PC-3 (cell line): ENCODE data around the gene CIROP. TPM values are rescaled to one million over a fixed set of nuclear protein-coding genes. Genes with fewer than 3 reads are reported as not detected.

Source experiments
- ATAC-seq: fragments of 200-7000 bp; cut with Tn5 transposase; 2 replicates; pipeline ENCODE4 v1.9.1; 2020; ENCODE audit warnings: mild to moderate bottlenecking, moderate library complexity
- BruUV-seq: library from RNA; stranded (reverse); fragments of 400-500 nt; replicated peaks from 2 replicates; lab custom pipeline; 2021; lab: Mats Ljungman, UMichigan
- CTCF ChIA-PET: fragments of 300-600 bp; sonication (Branson Sonifier 250); formaldehyde crosslinking; loops from one replicate; lab custom pipeline; 2022; ENCODE audit warnings: antibody characterized with exemption; lab: Charles Lee
- POLR2A ChIA-PET: fragments of 300-600 bp; sonication (Branson Sonifier 250); formaldehyde crosslinking; loops from one replicate; lab custom pipeline; 2022; ENCODE audit warnings: antibody characterized with exemption; ENCODE audit not compliant: unreplicated experiment; lab: Charles Lee
- DNase-seq: peaks from one replicate; pipeline ENCODE4 v3.0.0-alpha.2; 2015
- H2AFZ ChIP-seq: fragments of 300-600 bp; sonication (generic); 2 replicates; pipeline ENCODE4 v1.6.0; 2016; ENCODE audit warnings: antibody characterized with exemption, low read length
- H3F3A ChIP-seq: fragments of 300-600 bp; sonication (generic); one replicate; pipeline ENCODE4 v1.6.0; 2017; ENCODE audit warnings: antibody characterized with exemption, low read length, control low read depth, mild to moderate bottlenecking; ENCODE audit not compliant: unreplicated experiment
- H3K27ac ChIP-seq: fragments of 300-600 bp; sonication (generic); 2 replicates; pipeline ENCODE4 v1.5.1; 2016; ENCODE audit warnings: mild to moderate bottlenecking, low read length
- H3K27me3 ChIP-seq: fragments of 300-600 bp; sonication (generic); 2 replicates; pipeline ENCODE4 v1.6.1; 2016; ENCODE audit warnings: low read length, mixed read lengths
- H3K36me3 ChIP-seq: fragments of 300-600 bp; sonication (generic); 2 replicates; pipeline ENCODE4 v1.6.1; 2016; ENCODE audit warnings: low read depth, mixed run types, low read length, mixed read lengths
- H3K4me1 ChIP-seq: fragments of 300-600 bp; sonication (generic); 2 replicates; pipeline ENCODE4 v1.5.1; 2016; ENCODE audit warnings: low read length; ENCODE audit not compliant: insufficient read depth
- H3K4me2 ChIP-seq: fragments of 300-600 bp; sonication (generic); 2 replicates; pipeline ENCODE4 v1.6.0; 2016; ENCODE audit warnings: low read length
- H3K4me3 ChIP-seq: fragments of 300-600 bp; sonication (generic); 2 replicates; pipeline ENCODE4 v1.5.1; 2016; ENCODE audit warnings: mild to moderate bottlenecking, low read length, mixed read lengths
- H3K79me2 ChIP-seq: fragments of 300-600 bp; sonication (generic); 2 replicates; pipeline ENCODE4 v1.6.1; 2017; ENCODE audit warnings: low read length, mixed read lengths
- H3K9ac ChIP-seq: fragments of 300-600 bp; sonication (generic); 2 replicates; pipeline ENCODE4 v1.6.0; 2016; ENCODE audit warnings: mild to moderate bottlenecking, low read length
- H3K9me2 ChIP-seq: fragments of 300-600 bp; sonication (generic); replicated peaks from 2 replicates; pipeline ENCODE4 v1.6.1; 2016; ENCODE audit warnings: mixed run types, low read length, mixed read lengths
- H3K9me3 ChIP-seq: fragments of 300-600 bp; sonication (generic); 2 replicates; pipeline ENCODE4 v1.6.1; 2016; ENCODE audit warnings: low read length, mixed read lengths
- H4K20me1 ChIP-seq: fragments of 300-600 bp; sonication (generic); 2 replicates; pipeline ENCODE4 v1.6.1; 2016; ENCODE audit warnings: low read length, mixed read lengths
- EZH2 ChIP-seq: fragments of 300-600 bp; sonication (generic); IDR thresholded peaks from one replicate; pipeline ENCODE4 v1.6.1; 2017; ENCODE audit warnings: antibody characterized with exemption, mild to moderate bottlenecking, low read length; ENCODE audit not compliant: unreplicated experiment
- EZH2phosphoT487 ChIP-seq: fragments of 300-600 bp; sonication (generic); IDR thresholded peaks from 2 replicates; pipeline ENCODE4 v1.6.1; 2018; ENCODE audit warnings: mild to moderate bottlenecking, antibody characterized with exemption, low read length, borderline replicate concordance
- intact Hi-C: fragments of 100-400 bp; cut with micrococcal nuclease; formaldehyde crosslinking; loops from 2 replicates; pipeline ENCODE4 v1.9.0; 2023
- total RNA-seq: library from RNA; depleted of rRNA; stranded (reverse); fragments of >200 nt; gene quantifications from 2 replicates; pipeline ENCODE4 v1.2.3, GENCODE V29; 2014
- TF ChIP-seq, protein P1 (sequence below): fragments of 300-600 bp; sonication (generic); conservative IDR thresholded peaks from 2 replicates; pipeline ENCODE4 v1.5.1; 2017; ENCODE audit warnings: antibody characterized with exemption, low read depth, mild to moderate bottlenecking, low read length

The CIROP gene
- total RNA-seq, 1 experiment from 2014 or later, result not detected

DNA sequence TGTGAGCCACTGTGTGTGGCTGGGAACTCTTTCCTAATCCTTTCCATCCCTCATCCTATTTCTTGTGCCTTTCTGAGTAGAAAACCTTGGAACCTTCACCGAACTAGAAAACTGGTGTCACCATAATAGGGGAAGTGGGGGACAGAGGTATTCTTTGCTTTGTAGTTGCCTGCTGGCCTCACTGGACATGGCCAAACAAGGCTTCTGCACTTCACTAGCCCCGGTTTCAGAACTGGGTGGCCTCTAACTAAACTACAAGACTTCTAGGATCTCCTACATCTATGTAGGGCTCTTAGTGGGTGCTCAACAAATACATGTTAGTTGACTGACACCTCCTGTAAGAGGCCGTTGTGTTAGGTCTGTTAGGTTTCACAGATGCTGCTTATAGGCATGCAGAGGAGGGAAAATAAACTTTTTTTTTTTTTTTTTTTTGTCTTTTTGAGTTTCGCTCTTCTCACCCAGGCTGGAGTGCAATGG, 597 bp upstream of the CIROP start:
- H3K4me3 ChIP-seq, result no peak overlapping the region
- no peaks in the 10 kb centered on the region for H3F3A ChIP-seq
- BruUV-seq, result no TSS peak
- no peaks in the 10 kb centered on the region for H3K36me3 ChIP-seq
- no peak overlapping the region for H2AFZ ChIP-seq
- no peak overlapping the region for H3K4me2 ChIP-seq
- no peaks in the 10 kb centered on the region for H3K79me2 ChIP-seq
- H3K9me3 ChIP-seq, result no peaks in the 10 kb centered on the region
- peaks cover 4% of the 10 kb centered on the region; the same call in 1 of the 2 replicates for H3K27me3 ChIP-seq
- ChIA-PET POLR2A (no interaction called here), CTCF (no interaction called here)
- H3K27ac ChIP-seq, result no peak overlapping the region
- intact Hi-C loops, result loop anchor here (5.0 kb wide), 1 partner anchor 118 kb away; no protein-coding TSS in a partner anchor
- no peaks in the 10 kb centered on the region for H3K9me2 ChIP-seq
- H4K20me1 ChIP-seq, result no peaks in the 10 kb centered on the region
- DNase-seq (no peak), ATAC-seq (no peak)
- no peak overlapping the region for H3K9ac ChIP-seq
- no peaks in the 10 kb centered on the region for H3K4me1 ChIP-seq
- TF ChIP-seq EZH2phosphoT487, result no peak
- TF ChIP-seq, protein P1, sequence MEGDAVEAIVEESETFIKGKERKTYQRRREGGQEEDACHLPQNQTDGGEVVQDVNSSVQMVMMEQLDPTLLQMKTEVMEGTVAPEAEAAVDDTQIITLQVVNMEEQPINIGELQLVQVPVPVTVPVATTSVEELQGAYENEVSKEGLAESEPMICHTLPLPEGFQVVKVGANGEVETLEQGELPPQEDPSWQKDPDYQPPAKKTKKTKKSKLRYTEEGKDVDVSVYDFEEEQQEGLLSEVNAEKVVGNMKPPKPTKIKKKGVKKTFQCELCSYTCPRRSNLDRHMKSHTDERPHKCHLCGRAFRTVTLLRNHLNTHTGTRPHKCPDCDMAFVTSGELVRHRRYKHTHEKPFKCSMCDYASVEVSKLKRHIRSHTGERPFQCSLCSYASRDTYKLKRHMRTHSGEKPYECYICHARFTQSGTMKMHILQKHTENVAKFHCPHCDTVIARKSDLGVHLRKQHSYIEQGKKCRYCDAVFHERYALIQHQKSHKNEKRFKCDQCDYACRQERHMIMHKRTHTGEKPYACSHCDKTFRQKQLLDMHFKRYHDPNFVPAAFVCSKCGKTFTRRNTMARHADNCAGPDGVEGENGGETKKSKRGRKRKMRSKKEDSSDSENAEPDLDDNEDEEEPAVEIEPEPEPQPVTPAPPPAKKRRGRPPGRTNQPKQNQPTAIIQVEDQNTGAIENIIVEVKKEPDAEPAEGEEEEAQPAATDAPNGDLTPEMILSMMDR, result no peak

DNA sequence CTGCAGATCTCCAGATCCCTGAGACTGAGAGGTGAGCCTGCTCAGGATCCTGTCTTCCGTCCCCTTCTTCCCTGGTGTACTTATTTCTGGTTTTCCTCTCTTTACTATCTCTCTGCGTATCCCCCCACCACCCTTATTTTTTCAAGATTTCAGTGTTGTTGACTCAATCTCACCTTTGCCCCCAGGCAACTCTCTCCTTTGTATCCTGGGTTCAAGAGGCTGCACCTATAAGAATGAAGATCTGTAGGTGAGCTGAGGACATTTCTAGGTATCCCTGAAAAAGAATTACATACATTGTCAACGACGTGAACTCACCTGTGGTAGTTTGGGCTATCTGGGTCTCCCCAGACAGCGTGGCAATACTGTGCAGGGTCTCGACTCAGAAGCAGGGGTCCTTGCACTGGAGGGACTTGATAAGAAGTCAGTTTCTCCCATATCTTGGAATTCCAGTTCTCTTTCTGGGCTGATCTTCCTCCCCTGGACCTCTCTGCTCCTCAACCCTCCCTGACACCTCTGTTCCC, 659 bp downstream of the CIROP start:
- POLR2A ChIA-PET, result no interaction called here
- BruUV-seq, result no TSS peak
- Histone ChIP-seq H3K27me3 (no peaks in the 10 kb centered on the region), H3K4me3 (no peak overlapping the region), H3K9me3 (no peaks in the 10 kb centered on the region), H4K20me1 (no peaks in the 10 kb centered on the region), H3F3A (no peaks in the 10 kb centered on the region), H3K4me1 (no peaks in the 10 kb centered on the region), H2AFZ (no peak overlapping the region), H3K4me2 (no peak overlapping the region), H3K9ac (no peak overlapping the region), H3K36me3 (no peaks in the 10 kb centered on the region), H3K9me2 (no peaks in the 10 kb centered on the region), H3K79me2 (no peaks in the 10 kb centered on the region), H3K27ac (no peak overlapping the region)
- no peak for TF ChIP-seq EZH2phosphoT487
- TF ChIP-seq EZH2, result no peak
- TF ChIP-seq, protein P1, result no peak
- CTCF ChIA-PET, result no interaction called here
- intact Hi-C loops, result no loop called here
- ATAC-seq, result no peak
- no peak for DNase-seq

DNA sequence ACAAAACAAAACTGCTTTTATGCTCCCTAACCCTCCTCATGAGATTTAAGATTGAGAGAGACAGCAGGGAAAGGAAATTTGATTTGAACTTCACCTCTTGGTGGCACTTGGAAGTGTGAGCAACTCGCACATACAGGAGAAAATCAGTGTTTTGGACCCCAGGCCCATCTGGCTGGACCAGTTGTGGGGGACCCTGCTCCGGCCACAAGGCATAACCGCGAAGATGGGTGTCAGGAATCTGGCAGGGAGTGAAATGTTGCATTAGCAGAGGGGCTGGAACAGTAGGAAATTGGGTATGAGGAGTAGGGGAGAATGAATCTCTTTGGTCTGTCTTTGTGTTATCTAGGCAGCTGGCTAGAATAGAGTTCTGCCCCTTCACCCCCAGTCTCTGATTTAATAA, 1.2 kb downstream of the CIROP start:
- ChIA-PET CTCF (no interaction called here), POLR2A (no interaction called here)
- BruUV-seq, result no TSS peak
- H3K36me3 ChIP-seq, result no peaks in the 10 kb centered on the region
- H3K9me3 ChIP-seq, result no peaks in the 10 kb centered on the region
- intact Hi-C loops, result no loop called here
- ATAC-seq (no peak), DNase-seq (no peak)
- H3F3A ChIP-seq, result no peaks in the 10 kb centered on the region
- no peak overlapping the region for H2AFZ ChIP-seq
- H3K4me2 ChIP-seq, result no peak overlapping the region
- H4K20me1 ChIP-seq, result no peaks in the 10 kb centered on the region
- H3K9ac ChIP-seq, result no peak overlapping the region
- no peaks in the 10 kb centered on the region for H3K4me1 ChIP-seq
- TF ChIP-seq, protein P1, result no peak
- TF ChIP-seq EZH2phosphoT487 (no peak), EZH2 (no peak)
- no peak overlapping the region for H3K27ac ChIP-seq
- H3K27me3 ChIP-seq, result no peaks in the 10 kb centered on the region
- H3K9me2 ChIP-seq, result no peaks in the 10 kb centered on the region
- H3K79me2 ChIP-seq, result peaks cover 5% of the 10 kb centered on the region
- no peak overlapping the region for H3K4me3 ChIP-seq
